Measurements from ENCODE around the gene CAMK2G.

CAMK2G gene

DNA sequence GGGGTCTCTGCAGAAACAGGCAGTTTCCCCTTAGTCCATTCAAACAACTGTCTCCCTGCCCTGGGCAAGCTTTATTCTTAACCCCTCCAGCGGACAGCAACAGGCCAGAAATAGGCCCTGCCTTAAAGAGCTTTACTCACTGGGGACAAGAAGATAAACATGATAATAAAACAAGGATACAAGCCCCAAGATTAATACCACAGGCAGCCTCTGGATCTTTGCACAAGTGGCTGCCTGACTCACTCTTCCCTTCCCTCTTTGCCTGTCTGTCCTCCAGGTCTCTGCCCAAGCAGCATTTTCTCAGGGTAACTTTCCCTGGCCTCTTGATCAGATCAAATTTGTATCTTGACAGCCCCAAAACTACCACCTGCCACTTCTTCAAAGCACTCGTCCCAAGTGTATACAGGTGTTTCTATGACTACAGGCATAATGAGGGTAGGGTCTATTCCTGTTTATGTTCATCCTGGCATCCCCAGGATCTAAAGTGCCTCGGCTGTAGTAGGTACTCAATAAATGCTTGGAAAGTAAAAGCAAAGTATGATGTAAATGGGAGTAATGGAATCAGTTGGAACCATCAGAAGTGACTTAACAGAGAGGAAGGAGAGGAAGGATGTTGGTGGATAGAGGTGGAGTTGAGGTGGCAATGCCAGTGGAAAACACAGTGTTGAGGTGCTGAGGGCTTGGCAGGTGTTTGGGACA lies 7.0 kb upstream of the CAMK2G start:
- TF ChIP-seq POLR2AphosphoS5 (IDR thresholded peaks at IDR 0.05; ENCODE audit: low read depth, low read length): no peak
- no peak for TF ChIP-seq TAF1 (IDR thresholded peaks at IDR 0.05; ENCODE audit: borderline replicate concordance, insufficient read depth, low read length)
- no peak for TF ChIP-seq SIN3A (IDR thresholded peaks at IDR 0.05; ENCODE audit: borderline replicate concordance, insufficient read depth, low read length)
- TF ChIP-seq, protein P1, sequence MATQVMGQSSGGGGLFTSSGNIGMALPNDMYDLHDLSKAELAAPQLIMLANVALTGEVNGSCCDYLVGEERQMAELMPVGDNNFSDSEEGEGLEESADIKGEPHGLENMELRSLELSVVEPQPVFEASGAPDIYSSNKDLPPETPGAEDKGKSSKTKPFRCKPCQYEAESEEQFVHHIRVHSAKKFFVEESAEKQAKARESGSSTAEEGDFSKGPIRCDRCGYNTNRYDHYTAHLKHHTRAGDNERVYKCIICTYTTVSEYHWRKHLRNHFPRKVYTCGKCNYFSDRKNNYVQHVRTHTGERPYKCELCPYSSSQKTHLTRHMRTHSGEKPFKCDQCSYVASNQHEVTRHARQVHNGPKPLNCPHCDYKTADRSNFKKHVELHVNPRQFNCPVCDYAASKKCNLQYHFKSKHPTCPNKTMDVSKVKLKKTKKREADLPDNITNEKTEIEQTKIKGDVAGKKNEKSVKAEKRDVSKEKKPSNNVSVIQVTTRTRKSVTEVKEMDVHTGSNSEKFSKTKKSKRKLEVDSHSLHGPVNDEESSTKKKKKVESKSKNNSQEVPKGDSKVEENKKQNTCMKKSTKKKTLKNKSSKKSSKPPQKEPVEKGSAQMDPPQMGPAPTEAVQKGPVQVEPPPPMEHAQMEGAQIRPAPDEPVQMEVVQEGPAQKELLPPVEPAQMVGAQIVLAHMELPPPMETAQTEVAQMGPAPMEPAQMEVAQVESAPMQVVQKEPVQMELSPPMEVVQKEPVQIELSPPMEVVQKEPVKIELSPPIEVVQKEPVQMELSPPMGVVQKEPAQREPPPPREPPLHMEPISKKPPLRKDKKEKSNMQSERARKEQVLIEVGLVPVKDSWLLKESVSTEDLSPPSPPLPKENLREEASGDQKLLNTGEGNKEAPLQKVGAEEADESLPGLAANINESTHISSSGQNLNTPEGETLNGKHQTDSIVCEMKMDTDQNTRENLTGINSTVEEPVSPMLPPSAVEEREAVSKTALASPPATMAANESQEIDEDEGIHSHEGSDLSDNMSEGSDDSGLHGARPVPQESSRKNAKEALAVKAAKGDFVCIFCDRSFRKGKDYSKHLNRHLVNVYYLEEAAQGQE (IDR thresholded peaks at IDR 0.05; ENCODE audit: insufficient read depth in 1 of 2, low read depth in 2 of 2, low read length in 2 of 2): no peak
- TF ChIP-seq FOXP2 (optimal IDR thresholded peaks at IDR 0.05; ENCODE audit: borderline replicate concordance, extremely low read depth, extremely low read length, insufficient read depth): no peak

DNA sequence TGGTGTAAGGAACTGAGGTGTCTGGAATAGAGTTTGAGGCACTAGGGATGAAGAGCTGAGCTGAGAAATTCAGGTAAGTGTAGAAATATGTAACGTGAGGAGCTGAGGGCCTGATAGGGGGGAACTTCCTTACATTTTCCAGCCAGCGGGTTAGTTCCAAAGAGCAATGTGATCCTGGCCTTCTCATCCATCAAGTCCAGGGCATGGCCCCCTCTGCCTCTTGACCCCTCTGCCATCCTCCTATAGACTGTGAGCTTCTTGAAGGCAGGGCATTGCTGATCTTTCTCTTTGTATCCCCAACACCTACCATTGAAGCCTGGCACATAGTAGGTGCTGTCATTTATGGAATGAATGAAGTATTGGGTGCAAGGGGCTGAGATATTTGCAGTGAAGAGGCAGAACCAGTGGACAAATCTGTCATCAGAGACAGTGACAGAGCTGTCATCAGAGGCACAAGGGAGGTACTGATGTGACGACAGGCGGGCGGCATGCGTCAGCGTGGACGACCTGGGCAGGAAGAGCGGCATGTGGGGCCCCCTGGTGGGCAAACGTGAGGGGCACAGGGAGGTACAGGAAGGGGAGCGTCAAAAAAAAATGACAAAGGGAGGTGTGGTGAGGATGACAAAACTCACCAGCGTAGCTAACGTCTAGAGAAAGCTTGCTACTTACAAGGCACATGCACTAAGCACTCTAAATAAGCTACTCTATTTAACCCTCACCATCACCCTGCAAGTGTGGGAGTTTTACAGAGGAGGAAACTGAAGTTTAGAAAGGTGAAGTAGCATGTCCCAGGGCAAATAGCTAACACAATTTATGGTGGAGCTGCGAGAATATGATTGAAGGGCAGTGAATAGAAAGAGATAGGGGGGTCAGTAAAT lies 5.2 kb upstream of the CAMK2G start:
- peak; percentile 79 for TF ChIP-seq FOXP2 (optimal IDR thresholded peaks at IDR 0.05; ENCODE audit: borderline replicate concordance, extremely low read depth, extremely low read length, insufficient read depth)
- TF ChIP-seq, protein P1 (IDR thresholded peaks at IDR 0.05; ENCODE audit: insufficient read depth in 1 of 2, low read depth in 2 of 2, low read length in 2 of 2): no peak

DNA sequence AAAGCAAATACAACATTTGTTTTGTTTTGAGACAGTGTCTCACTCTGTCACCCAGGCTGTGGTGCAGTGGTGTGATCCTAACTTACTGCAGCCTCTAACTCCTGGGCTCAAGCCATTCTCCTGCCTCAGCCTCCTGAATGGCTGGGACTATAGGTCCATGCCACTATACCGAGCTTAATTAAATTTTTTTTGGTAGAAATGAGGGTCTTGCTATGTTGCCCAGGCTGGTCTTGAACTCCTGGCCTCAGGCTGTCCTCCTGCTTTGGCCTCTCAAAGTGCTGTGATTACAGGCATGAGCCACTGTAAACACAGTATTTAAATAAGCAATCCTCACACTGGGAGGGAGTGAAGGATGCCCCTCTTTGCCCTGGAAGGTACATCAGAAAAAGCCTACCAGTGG lies 4.0 kb upstream of the CAMK2G start:
- TF ChIP-seq TAF1 (IDR thresholded peaks at IDR 0.05; ENCODE audit: borderline replicate concordance, insufficient read depth, low read length) (no peak), SIN3A (IDR thresholded peaks at IDR 0.05; ENCODE audit: borderline replicate concordance, insufficient read depth, low read length) (no peak), FOXP2 (optimal IDR thresholded peaks at IDR 0.05; ENCODE audit: borderline replicate concordance, extremely low read depth, extremely low read length, insufficient read depth) (no peak), POLR2AphosphoS5 (IDR thresholded peaks at IDR 0.05; ENCODE audit: low read depth, low read length) (no peak)
- TF ChIP-seq, protein P1 (IDR thresholded peaks at IDR 0.05; ENCODE audit: insufficient read depth in 1 of 2, low read depth in 2 of 2, low read length in 2 of 2): no peak

DNA sequence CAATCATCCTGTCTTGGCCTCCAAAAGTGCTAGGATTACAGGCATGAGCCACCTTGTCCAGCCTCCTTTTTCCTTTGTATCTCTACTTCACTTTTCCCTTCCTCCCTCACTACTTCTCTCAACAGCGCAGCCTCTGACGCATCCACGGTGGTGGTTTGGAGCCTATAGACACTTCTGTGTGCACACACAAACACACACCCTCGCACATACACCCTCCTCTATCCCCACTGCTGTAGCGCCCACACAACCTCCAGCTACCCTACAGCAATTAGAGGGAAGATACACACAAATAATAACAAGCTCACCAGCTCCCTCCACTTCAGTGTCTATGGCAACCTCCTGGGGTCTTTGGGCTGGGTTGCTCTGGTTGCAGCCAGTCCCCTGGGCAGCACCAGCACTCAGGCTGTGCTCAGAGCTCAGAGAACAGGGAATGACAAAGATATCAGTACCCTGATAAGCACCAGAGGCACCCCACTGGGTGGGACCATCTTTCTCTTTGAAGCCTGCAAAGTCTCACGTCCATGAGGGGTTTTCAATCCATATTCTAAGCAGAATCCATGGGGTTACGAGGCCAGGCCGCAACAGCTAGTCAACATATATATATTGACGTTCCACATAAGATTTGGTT lies 3.3 kb upstream of the CAMK2G start:
- TF ChIP-seq SIN3A (IDR thresholded peaks at IDR 0.05; ENCODE audit: borderline replicate concordance, insufficient read depth, low read length): no peak
- TF ChIP-seq POLR2AphosphoS5 (IDR thresholded peaks at IDR 0.05; ENCODE audit: low read depth, low read length): no peak
- TF ChIP-seq TAF1 (IDR thresholded peaks at IDR 0.05; ENCODE audit: borderline replicate concordance, insufficient read depth, low read length): no peak
- TF ChIP-seq, protein P1 (IDR thresholded peaks at IDR 0.05; ENCODE audit: insufficient read depth in 1 of 2, low read depth in 2 of 2, low read length in 2 of 2): no peak
- no peak for TF ChIP-seq FOXP2 (optimal IDR thresholded peaks at IDR 0.05; ENCODE audit: borderline replicate concordance, extremely low read depth, extremely low read length, insufficient read depth)
